Stimulated activated naive CD4-positive, alpha-beta T cell treated with Interleukin-2 at 50 U/mL for 16 hours (primary cell): ENCODE results near the gene ZFP36L2.

Source experiments
- DNase-seq: peaks from one replicate; lab custom pipeline; 2025; lab: John Stamatoyannopoulos, UW

ZFP36L2 gene

DNA sequence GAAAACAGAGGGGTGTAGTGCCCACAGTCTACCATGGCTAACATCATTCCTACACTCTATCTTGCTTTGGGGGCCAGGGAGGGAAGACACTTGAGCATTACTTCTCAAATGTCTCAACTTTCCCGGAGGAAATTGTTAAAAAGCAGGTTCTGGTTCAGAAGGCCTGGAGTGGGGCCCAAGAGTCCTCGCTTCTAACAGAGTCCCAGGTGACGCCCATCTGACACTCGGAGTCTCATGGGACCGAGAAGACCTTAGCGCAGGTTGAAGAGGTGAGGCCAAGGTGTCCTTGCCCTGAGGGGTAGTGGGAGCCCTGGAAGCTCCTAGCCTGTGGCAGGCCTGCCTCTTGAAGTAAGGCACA is 40.1 kb downstream of the ZFP36L2 start:
- DNase-seq: no peak

- peak; percentile 18 for DNase-seq
These were observed 41.3 kb downstream of the ZFP36L2 start for GRCh38 chr2:43185146-43185545.

DNA sequence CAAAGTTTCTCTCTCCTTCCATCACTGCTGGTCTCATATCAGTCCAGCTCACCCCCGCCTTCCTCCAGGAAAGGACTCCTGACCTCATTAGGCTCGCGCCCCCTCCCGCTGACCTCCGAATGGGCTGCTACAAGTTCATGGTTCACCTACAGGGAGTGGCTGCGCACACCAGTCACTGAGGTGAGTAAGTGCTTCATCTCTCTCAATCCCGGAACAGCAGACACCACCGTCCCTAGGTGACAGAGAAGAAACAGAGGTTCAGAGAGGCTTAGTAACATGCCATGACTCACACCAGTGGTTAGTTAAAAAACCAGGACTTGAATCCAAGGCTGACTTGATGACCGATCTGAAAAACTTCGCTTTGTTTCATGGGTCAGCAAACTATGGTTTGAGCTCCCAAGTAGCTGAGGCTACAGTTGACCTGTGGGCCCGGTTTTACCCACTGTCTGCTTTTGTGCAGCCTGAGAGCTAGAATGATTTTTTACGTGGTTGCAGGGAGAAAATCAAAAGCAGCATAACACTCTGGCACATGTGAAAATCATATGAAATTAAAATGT is 42.0 kb downstream of the ZFP36L2 start:
- DNase-seq: peak; percentile 60

DNA sequence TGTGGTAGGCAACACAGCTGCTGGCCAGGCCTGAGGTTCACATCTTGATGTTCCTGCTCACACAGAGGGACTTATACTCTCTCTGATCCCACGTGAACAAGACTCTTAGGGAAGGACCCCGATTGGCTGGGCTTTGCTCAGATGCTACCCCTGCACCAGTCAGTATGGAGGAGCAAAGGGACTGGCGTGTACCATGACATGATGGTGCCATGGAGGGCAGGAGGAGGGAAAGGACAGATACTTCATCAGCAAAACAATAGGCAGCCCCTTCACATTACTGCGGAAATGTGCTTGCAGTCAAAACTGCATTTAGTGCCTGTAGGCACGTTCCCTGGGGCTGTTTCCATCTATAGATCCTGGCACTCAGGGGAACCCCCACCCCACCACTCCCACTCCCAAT is 42.7 kb downstream of the ZFP36L2 start:
- no peak for DNase-seq

DNA sequence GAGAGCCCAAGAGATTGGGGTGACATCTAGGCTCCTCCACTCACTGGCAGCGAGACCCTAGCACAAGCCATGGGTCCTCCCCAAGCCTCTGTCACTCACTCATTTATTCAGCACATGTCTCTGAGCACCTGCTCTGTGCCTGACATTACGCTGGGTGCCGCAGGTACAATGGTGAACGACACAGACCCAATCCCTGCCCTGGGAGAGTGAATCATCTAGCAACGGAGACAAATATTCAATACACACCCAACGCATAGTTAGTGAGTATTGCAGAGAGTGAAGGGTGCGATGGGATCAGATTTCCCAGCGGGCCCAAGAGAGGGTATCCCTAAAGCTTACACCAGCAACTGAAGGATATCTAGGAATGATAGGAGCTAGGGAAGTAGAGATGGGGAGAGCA is 45.5 kb downstream of the ZFP36L2 start:
- no peak for DNase-seq

- DNase-seq: no peak
These were observed 46.5 kb downstream of the ZFP36L2 start for GRCh38 chr2:43179942-43180341.

DNA sequence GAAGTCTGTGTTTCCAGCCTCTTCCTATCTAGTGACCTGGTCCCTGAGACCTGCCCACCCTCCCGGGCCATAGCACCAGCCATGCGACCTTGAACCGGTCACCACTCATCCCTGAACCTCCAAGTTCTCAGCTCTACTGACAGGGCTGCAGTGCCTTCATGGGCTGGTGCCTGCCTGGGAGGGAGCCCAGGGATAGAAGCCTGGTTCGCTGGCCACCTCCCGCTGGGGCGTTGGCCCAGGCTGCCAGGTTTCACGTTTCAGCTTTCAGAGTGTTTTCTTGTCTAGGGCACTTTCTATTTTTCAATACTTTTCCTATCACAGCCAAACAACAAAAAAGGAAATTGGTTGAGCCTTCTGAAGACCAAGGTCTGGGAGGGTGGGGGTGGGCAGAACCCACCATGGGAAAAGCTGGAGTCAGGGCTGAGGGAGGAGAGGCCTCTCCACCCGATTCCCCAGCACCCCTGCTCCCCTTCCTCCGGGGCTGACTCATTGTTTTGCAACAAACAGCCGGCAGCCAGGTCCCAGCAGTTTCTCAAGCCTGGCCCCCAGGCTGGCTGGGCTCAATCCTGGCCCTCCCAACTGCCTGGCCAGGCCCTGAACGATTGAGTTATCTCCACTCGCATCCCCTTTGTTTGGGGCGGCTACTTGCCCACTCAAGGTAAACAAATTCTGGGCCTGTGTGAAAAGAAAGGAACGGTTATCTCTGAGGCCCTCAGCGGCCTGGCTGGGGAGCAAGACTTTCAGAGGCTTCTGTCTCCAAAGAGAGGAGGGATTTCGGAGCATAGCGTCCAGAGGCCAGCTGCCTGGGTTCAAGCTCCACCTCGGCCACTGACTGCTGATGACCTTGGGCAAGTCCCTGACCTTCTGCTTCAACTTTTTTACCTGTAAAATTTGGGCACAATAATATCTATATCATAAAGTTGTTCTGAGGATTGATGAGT is 47.5 kb downstream of the ZFP36L2 start:
- no peak for DNase-seq

GRCh38 chr2:43178055-43178598 is 48.3 kb downstream of the ZFP36L2 start:
- DNase-seq: no peak

- no peak for DNase-seq
These were observed 50.0 kb downstream of the ZFP36L2 start for GRCh38 chr2:43176449-43176848.

DNA sequence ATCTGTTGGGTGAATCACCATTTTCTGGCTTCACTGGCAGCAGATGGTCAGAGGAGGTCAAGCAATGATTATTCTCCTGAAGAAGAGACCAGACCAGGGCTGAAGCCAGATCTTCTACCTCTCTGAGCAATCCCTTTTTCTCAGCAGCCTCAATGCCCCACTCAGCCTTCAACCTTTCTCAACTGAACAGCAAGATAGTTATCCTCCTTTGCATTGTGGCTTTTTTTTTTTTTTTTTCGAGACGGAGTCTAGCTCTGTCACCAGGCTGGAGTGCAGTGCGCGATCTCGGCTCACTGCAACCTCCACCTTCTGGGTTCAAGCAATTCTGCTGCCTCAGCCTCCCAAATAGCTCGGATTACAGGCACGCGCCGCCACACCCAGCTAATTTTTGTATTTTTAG is 50.5 kb downstream of the ZFP36L2 start:
- DNase-seq: no peak

DNA sequence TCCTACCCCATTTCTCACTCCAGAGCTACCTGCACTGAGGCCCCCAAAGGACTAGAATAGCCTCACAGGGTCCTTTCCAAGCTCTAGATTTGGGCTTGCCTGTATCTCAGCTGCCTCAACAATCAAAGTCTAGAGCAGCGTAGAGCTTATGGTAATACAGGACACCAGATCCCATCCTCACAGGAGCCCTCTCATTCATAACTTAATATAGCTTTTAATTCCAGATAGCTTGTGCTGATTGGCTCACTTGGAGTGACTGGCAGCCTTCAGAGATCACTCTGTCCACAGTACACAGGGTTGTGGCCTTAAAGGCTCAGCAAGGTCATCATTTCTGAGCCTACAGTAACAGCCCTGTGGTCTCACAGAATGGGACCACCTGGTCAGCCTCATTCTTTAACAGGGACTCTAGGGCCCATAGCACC is 51.4 kb downstream of the ZFP36L2 start:
- DNase-seq: no peak

DNA sequence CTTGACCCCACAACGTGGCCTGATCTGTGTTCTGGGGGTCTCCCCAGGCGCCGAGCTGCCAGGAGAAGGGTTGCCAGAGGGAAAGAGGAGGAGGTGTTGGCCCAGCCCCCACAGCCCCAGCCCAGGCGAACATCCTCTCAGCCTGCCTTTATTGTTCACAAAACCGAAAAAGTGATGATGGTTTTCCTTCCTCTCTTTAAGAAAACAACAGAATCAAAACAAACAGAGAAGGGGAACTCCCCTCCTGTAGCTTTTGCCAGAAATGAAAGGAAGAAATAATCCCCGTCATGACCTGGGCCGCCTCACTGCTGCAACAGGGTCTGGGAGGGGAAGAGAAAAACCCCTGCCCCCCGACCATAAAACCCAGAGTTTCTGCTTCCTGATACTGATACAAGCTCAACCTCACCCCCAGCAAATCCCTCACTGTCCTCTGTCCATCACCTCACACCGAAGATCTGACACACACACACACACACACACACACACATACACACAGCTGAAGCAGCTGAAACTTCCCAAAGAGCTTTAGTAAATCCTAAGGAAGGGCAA is 52.0 kb downstream of the ZFP36L2 start:
- peak; percentile 86 for DNase-seq
